RWPE1 (cell line): Measurements from ENCODE around the gene FGR.

Source experiments
- CTCF ChIA-PET: fragments of 350-600 bp; sonication (Branson Sonifier 250); formaldehyde crosslinking; extraction: SDS; loops from one replicate; lab custom pipeline; 2021; lab: Yijun Ruan, JAX
- POLR2A ChIA-PET: fragments of 400-600 bp; formaldehyde crosslinking; extraction: SDS; loops from one replicate; lab custom pipeline; 2020; ENCODE audit warnings: antibody characterized with exemption; ENCODE audit not compliant: low non-redundant PET; lab: Yijun Ruan, JAX
- DNase-seq: peaks from one replicate; pipeline ENCODE4 v3.0.0; 2012; ENCODE audit warnings: low spot score
- H3K27ac ChIP-seq: fragments of 450-650 bp; 2 replicates; pipeline ENCODE4 v1.5.1; 2017
- TF ChIP-seq, protein P1 (sequence below): fragments of 450-650 bp; conservative IDR thresholded peaks from 2 replicates; pipeline ENCODE4 v1.5.1; 2017; ENCODE audit warnings: low read depth, mild to moderate bottlenecking

The FGR gene

GRCh38 chr1:27595597-27595996, 39.4 kb downstream of the FGR start:
- POLR2A ChIA-PET = no interaction called here
- peak overlapping the region; percentile 93 for H3K27ac ChIP-seq
- DNase-seq = no peak
- TF ChIP-seq, protein P1, sequence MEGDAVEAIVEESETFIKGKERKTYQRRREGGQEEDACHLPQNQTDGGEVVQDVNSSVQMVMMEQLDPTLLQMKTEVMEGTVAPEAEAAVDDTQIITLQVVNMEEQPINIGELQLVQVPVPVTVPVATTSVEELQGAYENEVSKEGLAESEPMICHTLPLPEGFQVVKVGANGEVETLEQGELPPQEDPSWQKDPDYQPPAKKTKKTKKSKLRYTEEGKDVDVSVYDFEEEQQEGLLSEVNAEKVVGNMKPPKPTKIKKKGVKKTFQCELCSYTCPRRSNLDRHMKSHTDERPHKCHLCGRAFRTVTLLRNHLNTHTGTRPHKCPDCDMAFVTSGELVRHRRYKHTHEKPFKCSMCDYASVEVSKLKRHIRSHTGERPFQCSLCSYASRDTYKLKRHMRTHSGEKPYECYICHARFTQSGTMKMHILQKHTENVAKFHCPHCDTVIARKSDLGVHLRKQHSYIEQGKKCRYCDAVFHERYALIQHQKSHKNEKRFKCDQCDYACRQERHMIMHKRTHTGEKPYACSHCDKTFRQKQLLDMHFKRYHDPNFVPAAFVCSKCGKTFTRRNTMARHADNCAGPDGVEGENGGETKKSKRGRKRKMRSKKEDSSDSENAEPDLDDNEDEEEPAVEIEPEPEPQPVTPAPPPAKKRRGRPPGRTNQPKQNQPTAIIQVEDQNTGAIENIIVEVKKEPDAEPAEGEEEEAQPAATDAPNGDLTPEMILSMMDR = no peak
- CTCF ChIA-PET = interaction anchor here (1.2 kb wide), 1 partner anchor 39 kb away, joined by 4 read pairs; no protein-coding TSS in a partner anchor

- TF ChIP-seq, protein P1 = no peak
- CTCF ChIA-PET = interaction anchor here (1.2 kb wide), 1 partner anchor 38 kb away, joined by 4 read pairs; no protein-coding TSS in a partner anchor
- DNase-seq = peak; percentile 46
- POLR2A ChIA-PET = interaction anchor here (0.7 kb wide), 1 partner anchor 22 kb away, joined by 3 read pairs; no protein-coding TSS in a partner anchor
- peak overlapping the region; percentile 93 for H3K27ac ChIP-seq
Observed at GRCh38 chr1:27594564-27595510, 40.1 kb downstream of the FGR start.

DNA sequence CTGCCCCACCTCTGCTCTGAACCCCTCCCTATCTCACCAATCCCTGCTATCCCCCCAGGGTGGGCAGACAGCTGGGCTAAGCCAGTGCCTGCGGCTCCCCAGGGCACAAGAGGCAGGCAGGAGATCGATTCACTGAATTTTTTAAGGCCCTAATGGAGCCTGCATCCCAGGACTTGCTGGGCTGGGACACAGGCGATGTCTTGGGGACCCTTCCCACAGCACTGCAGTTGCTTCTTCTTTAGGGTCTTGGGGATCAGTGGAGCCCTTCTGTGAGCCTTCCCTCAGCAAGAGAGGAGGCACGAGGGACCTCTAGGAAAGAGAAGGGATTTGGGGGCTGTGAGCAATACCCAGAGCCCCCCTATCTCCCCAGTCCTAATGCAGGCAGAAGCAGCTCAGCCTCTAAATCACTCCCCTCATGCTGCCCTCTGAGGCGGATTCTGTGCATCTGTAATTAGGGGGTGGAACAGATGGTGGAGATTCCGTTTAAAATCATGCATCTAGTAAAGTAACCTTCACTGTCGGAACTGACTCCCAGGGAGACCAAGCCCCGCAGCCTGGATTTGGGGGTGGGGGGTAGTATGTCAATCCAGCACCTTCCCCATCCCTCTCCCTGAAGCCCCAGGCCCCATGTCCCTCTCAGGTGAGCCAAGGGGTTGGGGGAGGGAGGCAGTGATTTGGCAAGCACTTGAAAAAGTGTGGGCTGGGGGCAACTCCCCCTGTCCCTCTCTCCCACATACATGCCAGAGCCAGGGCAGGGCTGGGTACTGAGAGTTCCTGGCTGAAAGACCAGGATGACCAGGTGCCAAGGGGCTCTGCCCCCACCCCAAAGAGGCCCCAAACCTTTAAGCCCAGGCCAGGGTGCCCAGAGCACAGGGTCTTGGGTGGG, 41.1 kb downstream of the FGR start:
- DNase-seq = no peak

DNA sequence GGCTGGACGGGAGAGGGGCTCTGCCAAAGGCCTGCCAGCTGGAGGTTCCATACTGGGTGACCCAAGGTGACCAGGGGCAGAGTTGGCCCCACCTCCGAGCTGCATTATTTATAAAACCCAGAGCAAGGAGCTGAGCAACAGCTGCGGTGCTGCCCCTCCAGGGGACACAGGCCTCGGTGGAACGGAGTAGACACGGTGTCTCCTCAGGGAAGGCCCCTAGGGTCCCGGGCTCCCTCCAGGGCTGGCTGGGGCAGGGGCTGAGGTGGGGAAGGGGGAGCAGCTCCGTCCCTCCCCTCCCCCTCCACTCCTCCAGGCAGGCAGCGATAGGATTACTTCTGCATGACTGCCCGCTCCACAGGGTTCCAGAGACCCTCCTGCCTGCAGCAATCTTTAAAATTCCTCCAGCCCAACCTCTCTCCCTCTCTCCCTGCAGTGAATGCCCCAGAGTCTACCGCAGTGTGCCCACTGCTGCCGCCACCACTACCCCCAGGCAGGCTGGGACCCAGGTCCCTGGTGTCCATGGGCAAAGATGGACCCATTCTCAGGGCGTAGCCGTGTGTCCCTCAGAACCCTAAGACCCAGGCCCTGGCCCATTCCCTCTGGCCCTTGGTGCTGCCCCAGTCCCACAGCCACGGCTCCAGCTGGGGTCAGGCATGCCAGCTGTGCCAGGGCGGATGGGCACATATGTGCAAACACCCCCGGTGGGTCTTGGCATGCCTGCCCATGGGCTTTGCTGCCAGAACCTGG, 41.9 kb downstream of the FGR start:
- ChIA-PET CTCF (interaction anchor here (0.6 to 2.5 kb wide), 4 partner anchors 8 to 198 kb away, joined by 3 to 10 read pairs (median 6); no protein-coding TSS in a partner anchor), POLR2A (no interaction called here)
- TF ChIP-seq, protein P1 = no peak
- DNase-seq = no peak
- peak overlapping the region; percentile 93 for H3K27ac ChIP-seq

More for the DNA sequence above, 41.1 kb downstream of the FGR start:
- H3K27ac ChIP-seq = peak overlapping the region; percentile 93
- ChIA-PET POLR2A (no interaction called here), CTCF (interaction anchor here (2.5 kb wide), 1 partner anchor 37 kb away, joined by 10 read pairs; no protein-coding TSS in a partner anchor)
- TF ChIP-seq, protein P1 = no peak

DNA sequence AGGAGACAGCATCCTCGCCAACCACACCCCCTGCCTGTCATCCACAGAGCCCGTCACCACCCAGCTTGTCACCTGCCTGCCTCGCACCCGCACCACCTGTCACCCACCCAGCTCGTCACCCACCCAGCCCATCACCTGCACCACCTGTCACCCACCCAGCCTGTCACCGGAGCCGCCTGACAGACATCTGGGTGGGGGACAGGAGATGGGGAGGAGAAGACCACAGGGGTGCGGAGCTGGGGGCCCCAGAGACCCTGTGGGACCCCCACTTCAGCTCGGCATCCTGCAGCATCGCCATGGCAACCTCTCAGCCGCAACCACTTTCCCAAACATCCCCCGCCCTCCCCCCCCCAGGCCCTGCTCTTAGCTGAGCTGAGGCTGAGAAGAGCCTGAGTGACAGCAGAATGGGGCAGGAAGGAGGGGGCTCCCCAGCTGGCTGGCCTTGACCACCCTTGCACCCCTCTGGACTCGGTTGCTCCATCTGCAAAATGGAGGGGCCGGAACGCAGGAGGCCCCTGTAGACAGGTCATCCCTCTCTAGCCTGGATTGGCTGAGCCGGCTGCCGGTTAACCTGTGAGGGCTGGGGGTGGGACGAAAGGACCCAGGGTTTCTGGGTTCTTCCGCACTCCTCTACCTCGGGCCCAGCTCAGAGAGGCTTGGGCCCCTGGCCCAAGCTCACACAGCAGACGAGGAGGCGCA, 42.6 kb downstream of the FGR start:
- POLR2A ChIA-PET = no interaction called here
- CTCF ChIA-PET = interaction anchor here (0.6 to 2.5 kb wide), 5 partner anchors 9 to 1763 kb away, joined by 3 to 10 read pairs (median 4); no protein-coding TSS in a partner anchor
- DNase-seq = no peak
- TF ChIP-seq, protein P1 = no peak
- peak overlapping the region; percentile 93 for H3K27ac ChIP-seq
